A549 (cell line): Measurements from ENCODE around the gene ZXDC. TPM values are rescaled to one million over a fixed set of nuclear protein-coding genes. Genes with fewer than 3 reads are reported as not detected.

ENCODE experiments used
- ATAC-seq, 2 experiments: fragments of 200-7000 bp in 1 of 2; fragments of >200 bp in 1 of 2; cut with Nextera tagmentation in 1 of 2; cut with Tn5 transposase in 1 of 2; 3 replicates each; pipeline versions ENCODE4 v1.8.0 to v1.9.1; 2018 to 2020; ENCODE audit warnings: mild to moderate bottlenecking in 1 of 2, moderate library complexity in 1 of 2
- CTCF ChIA-PET: fragments of 300-600 bp; sonication (Branson Sonifier 250); formaldehyde crosslinking; extraction: SDS; loops from one replicate; lab custom pipeline; 2021; ENCODE audit warnings: antibody characterized with exemption, inconsistent platforms; lab: Yijun Ruan, JAX
- POLR2A ChIA-PET: fragments of 350-600 bp; formaldehyde crosslinking; extraction: SDS; loops from one replicate; lab custom pipeline; 2021; ENCODE audit warnings: antibody characterized with exemption, inconsistent platforms; lab: Yijun Ruan, JAX
- DNase-seq, 2 experiments: peaks; one replicate each; pipeline versions ENCODE4 v3.0.0 to v3.0.0-alpha.2; 2011 to 2016; ENCODE audit warnings: low read depth in 1 of 2, low spot score in 1 of 2
- FAIRE-seq: peaks from 2 replicates; lab custom pipeline; 2011; peaks lifted over from hg19 to GRCh38; lab: Jason Lieb, UNC
- H3K27ac ChIP-seq, 2 experiments: fragments of >200 bp; sonication (Bioruptor Twin); formaldehyde crosslinking; 3 replicates each; pipeline ENCODE4 v1.5.1; 2016 to 2017
- H3K4me1 ChIP-seq: fragments of >200 bp; sonication (Bioruptor Twin); formaldehyde crosslinking; 3 replicates; pipeline ENCODE4 v1.6.1; 2016
- H3K4me2 ChIP-seq: fragments of >200 bp; sonication (Bioruptor Twin); formaldehyde crosslinking; 3 replicates; pipeline ENCODE4 v1.6.1; 2016
- H3K4me3 ChIP-seq: fragments of >200 bp; sonication (Bioruptor Twin); formaldehyde crosslinking; 3 replicates; pipeline ENCODE4 v1.5.1; 2016
- H3K9me3 ChIP-seq: fragments of >200 bp; sonication (Bioruptor Twin); formaldehyde crosslinking; 3 replicates; pipeline ENCODE4 v1.6.1; 2016
- ATOH8 ChIP-seq: fragments of 250-450 bp; sonication (Bioruptor Pico); IDR thresholded peaks from 2 replicates; pipeline ENCODE4 v1.5.0; 2020; ENCODE audit warnings: low read depth, mild to moderate bottlenecking, moderate library complexity
- CBX2 ChIP-seq: fragments of 200-600 bp; sonication (generic); IDR thresholded peaks from 2 replicates; pipeline ENCODE4 v1.6.1; 2016; ENCODE audit warnings: low read depth, mild to moderate bottlenecking, borderline replicate concordance
- CBX8 ChIP-seq: fragments of 200-600 bp; sonication (generic); IDR thresholded peaks from 2 replicates; pipeline ENCODE4 v1.6.1; 2016
- CTCF ChIP-seq: fragments of >200 bp; sonication (Bioruptor Twin); formaldehyde crosslinking; IDR thresholded peaks from 3 replicates; pipeline ENCODE4 v1.5.1; 2016
- EHMT2 ChIP-seq: fragments of 200-600 bp; sonication (generic); IDR thresholded peaks from 2 replicates; pipeline ENCODE4 v1.6.1; 2016; ENCODE audit warnings: antibody characterized with exemption, low read depth, mild to moderate bottlenecking, moderate library complexity
- ELK1 ChIP-seq: fragments of 150-350 bp; IDR thresholded peaks from 2 replicates; pipeline ENCODE4 v1.6.1; 2014; ENCODE audit warnings: low read depth, mild to moderate bottlenecking, low read length
- HES2 ChIP-seq: fragments of >200 bp; sonication (Bioruptor Twin); formaldehyde crosslinking; IDR thresholded peaks from 2 replicates; pipeline ENCODE4 v1.6.1; 2016
- HOXA7 ChIP-seq: fragments of 250-450 bp; sonication (Bioruptor Pico); IDR thresholded peaks from 2 replicates; pipeline ENCODE4 v1.5.0; 2020; ENCODE audit warnings: mild to moderate bottlenecking, moderate library complexity
- HOXB13 ChIP-seq: fragments of 250-450 bp; sonication (Bioruptor Pico); IDR thresholded peaks from 2 replicates; pipeline ENCODE4 v1.5.0; 2020; ENCODE audit warnings: low read depth, mild to moderate bottlenecking, moderate library complexity
- JUNB ChIP-seq: fragments of >200 bp; sonication (Bioruptor Twin); formaldehyde crosslinking; IDR thresholded peaks from 2 replicates; pipeline ENCODE4 v1.6.1; 2016
- KDM1A ChIP-seq: fragments of 200-600 bp; sonication (generic); IDR thresholded peaks from 2 replicates; pipeline ENCODE4 v1.6.1; 2016; ENCODE audit warnings: low read depth, mild to moderate bottlenecking
- MAZ ChIP-seq: fragments of 150-350 bp; IDR thresholded peaks from 2 replicates; pipeline ENCODE4 v1.6.1; 2014; ENCODE audit warnings: antibody characterized with exemption, low read depth, low read length, borderline replicate concordance
- MYC ChIP-seq: IDR thresholded peaks from 2 replicates; pipeline ENCODE4 v1.6.1; 2012; ENCODE audit warnings: mild to moderate bottlenecking, inconsistent platforms, low read length, improper control_type of control experiment, borderline replicate concordance
- NPAS2 ChIP-seq: fragments of 250-450 bp; sonication (Bioruptor Pico); IDR thresholded peaks from 2 replicates; pipeline ENCODE4 v1.8.0; 2022; ENCODE audit warnings: mild to moderate bottlenecking, moderate library complexity, borderline replicate concordance
- PHF8 ChIP-seq: fragments of 200-600 bp; sonication (generic); IDR thresholded peaks from 2 replicates; pipeline ENCODE4 v1.6.1; 2016; ENCODE audit warnings: low read depth, mild to moderate bottlenecking, antibody characterized with exemption, moderate library complexity, borderline replicate concordance
- POLR2A ChIP-seq: IDR thresholded peaks from 2 replicates; pipeline ENCODE4 v1.6.1; 2012; ENCODE audit warnings: mild to moderate bottlenecking, low read length
- POLR2AphosphoS2 ChIP-seq: conservative IDR thresholded peaks from 2 replicates; pipeline ENCODE4 v1.6.1; 2012; ENCODE audit warnings: low read length, improper control_type of control experiment, inconsistent platforms
- RAD21 ChIP-seq, 2 experiments: fragments of >200 bp in 1 of 2; sonication (Bioruptor Twin) in 1 of 2; formaldehyde crosslinking in 1 of 2; IDR thresholded peaks in 1 of 2; conservative IDR thresholded peaks in 1 of 2; 2 replicates in 1 of 2; 3 replicates in 1 of 2; pipeline ENCODE4 v1.6.1; 2012 to 2018; ENCODE audit warnings: inconsistent platforms in 1 of 2
- RARB ChIP-seq: fragments of 250-450 bp; sonication (Bioruptor Pico); IDR thresholded peaks from 2 replicates; pipeline ENCODE4 v1.8.0; 2021; ENCODE audit warnings: mild to moderate bottlenecking, moderate library complexity
- RNF2 ChIP-seq: fragments of 200-600 bp; sonication (generic); IDR thresholded peaks from 2 replicates; pipeline ENCODE4 v1.6.1; 2016; ENCODE audit warnings: low read depth, mild to moderate bottlenecking, antibody characterized with exemption, moderate library complexity, borderline replicate concordance
- SREBF2 ChIP-seq: fragments of 450-650 bp; IDR thresholded peaks from 2 replicates; pipeline ENCODE4 v1.6.1; 2014; ENCODE audit warnings: mild to moderate bottlenecking, moderate library complexity
- WGBS: methylation state at CpG from one replicate; pipeline ENCODE4 v1.1.6; 2017; ENCODE audit errors: missing lambda C conversion rate; 5-methylcytosine and 5-hydroxymethylcytosine counted together
- polyA plus RNA-seq, 4 experiments: library from polyadenylated mRNA; depleted of rRNA in 3 of 4; stranded (reverse); fragments of >200 nt; fragmentation: RNase III in 1 of 4; extraction: RNeasy Plus Mini Kit Qiagen cat#74134 plus additional on column Dnase treatment in 1 of 4; gene quantifications; 2 replicates in 3 of 4; 3 replicates in 1 of 4; pipeline ENCODE4 v1.2.3, GENCODE V29; 2011 to 2017

Gene ZXDC
- polyA plus RNA-seq, 2 of the 4 experiments (the other 2 are of a cell fraction), result 6.0 to 8.5 TPM

GRCh38 chr3:126459111-126459762 is 16.5 kb downstream of the ZXDC start:
- Histone ChIP-seq H3K9me3 (no peaks in the 10 kb centered on the region), H3K4me1 (no peaks in the 10 kb centered on the region), H3K4me2 (no peak overlapping the region), H3K27ac (no peak overlapping the region), H3K4me3 (no peak overlapping the region)
- 92% methylated on average over 7 of the region's 7 CpGs for WGBS
- no peak for TF ChIP-seq HOXB13 (CRISPR knock-in tag)
- TF ChIP-seq MAZ, result no peak
- no peak for TF ChIP-seq POLR2AphosphoS2
- no peak for TF ChIP-seq CTCF
- no peak for TF ChIP-seq SREBF2
- no peak for TF ChIP-seq JUNB
- TF ChIP-seq RARB (CRISPR knock-in tag), result no peak
- no peak for TF ChIP-seq MYC
- no peak for TF ChIP-seq EHMT2
- no peak for TF ChIP-seq RNF2
- no peak for TF ChIP-seq HES2
- TF ChIP-seq CBX2, result no peak
- TF ChIP-seq HOXA7, result no peak
- no peak for TF ChIP-seq CBX8
- no peak for TF ChIP-seq KDM1A
- TF ChIP-seq RAD21 (conservative IDR thresholded peaks at IDR 0.05 in 1 of 2, IDR thresholded peaks at IDR 0.05 in 1 of 2), result no peak
- no peak for TF ChIP-seq PHF8
- FAIRE-seq, result no peak
- no peak for DNase-seq
- ATAC-seq, result no peak
- CTCF ChIA-PET, result no interaction called here
- POLR2A ChIA-PET, result interaction anchor here (1.7 kb wide), 1 partner anchor 17 kb away, joined by 7 read pairs; the partner anchor contains the start of gene ZXDC

GRCh38 chr3:126456766-126457388 is 18.8 kb downstream of the ZXDC start:
- no peak overlapping the region for H3K27ac ChIP-seq
- no peaks in the 10 kb centered on the region for H3K4me1 ChIP-seq
- no peak overlapping the region for H3K4me2 ChIP-seq
- ChIA-PET POLR2A (no interaction called here), CTCF (interaction anchor here (1.0 kb wide), 1 partner anchor 14 kb away, joined by 3 read pairs; no protein-coding TSS in a partner anchor)
- no peak for DNase-seq
- H3K9me3 ChIP-seq, result no peaks in the 10 kb centered on the region
- FAIRE-seq, result no peak
- ATAC-seq, result no peak
- no peak overlapping the region for H3K4me3 ChIP-seq
- TF ChIP-seq NPAS2 (CRISPR knock-in tag) (no peak), JUNB (no peak), RARB (CRISPR knock-in tag) (no peak), HOXB13 (CRISPR knock-in tag) (no peak), ELK1 (no peak), ATOH8 (CRISPR knock-in tag) (no peak), POLR2A (no peak)
- WGBS, result 86% methylated on average over 12 of the region's 12 CpGs
